Neuron (in vitro differentiated cells): ENCODE data around the gene IHH.

Experiments
- H2AFZ ChIP-seq: one replicate; pipeline ENCODE4 v1.6.1; 2013; ENCODE audit warnings: low read depth, mild to moderate bottlenecking, inconsistent platforms, low read length, moderate library complexity
- H3K27me3 ChIP-seq: one replicate; pipeline ENCODE4 v1.6.1; 2013; ENCODE audit warnings: low read length; ENCODE audit not compliant: insufficient read depth
- H3K36me3 ChIP-seq: one replicate; pipeline ENCODE4 v1.6.1; 2013; ENCODE audit warnings: low read length; ENCODE audit not compliant: insufficient read depth
- H3K4me1 ChIP-seq: one replicate; pipeline ENCODE4 v1.6.1; 2013; ENCODE audit warnings: low read length; ENCODE audit not compliant: insufficient read depth
- H3K4me3 ChIP-seq: 2 replicates; pipeline ENCODE4 v1.5.1; 2013; ENCODE audit warnings: mild to moderate bottlenecking, low read length, moderate library complexity
- H3K9me3 ChIP-seq: one replicate; pipeline ENCODE4 v1.6.1; 2013; ENCODE audit warnings: low read length

The IHH gene

GRCh38 chr2:219086196-219086595 lies 25.5 kb upstream of the IHH start:
- H2AFZ ChIP-seq, result no peak overlapping the region
- no peaks in the 10 kb centered on the region for H3K9me3 ChIP-seq
- H3K4me3 ChIP-seq, result no peak overlapping the region
- H3K36me3 ChIP-seq, result no peaks in the 10 kb centered on the region
- H3K4me1 ChIP-seq, result peaks cover 9% of the 10 kb centered on the region
- no peaks in the 10 kb centered on the region for H3K27me3 ChIP-seq

- Histone ChIP-seq H3K4me1 (peaks cover 9% of the 10 kb centered on the region), H2AFZ (no peak overlapping the region), H3K36me3 (no peaks in the 10 kb centered on the region), H3K4me3 (no peak overlapping the region), H3K27me3 (no peaks in the 10 kb centered on the region), H3K9me3 (no peaks in the 10 kb centered on the region)
Measured at GRCh38 chr2:219084791-219085190, 24.1 kb upstream of the IHH start.

DNA sequence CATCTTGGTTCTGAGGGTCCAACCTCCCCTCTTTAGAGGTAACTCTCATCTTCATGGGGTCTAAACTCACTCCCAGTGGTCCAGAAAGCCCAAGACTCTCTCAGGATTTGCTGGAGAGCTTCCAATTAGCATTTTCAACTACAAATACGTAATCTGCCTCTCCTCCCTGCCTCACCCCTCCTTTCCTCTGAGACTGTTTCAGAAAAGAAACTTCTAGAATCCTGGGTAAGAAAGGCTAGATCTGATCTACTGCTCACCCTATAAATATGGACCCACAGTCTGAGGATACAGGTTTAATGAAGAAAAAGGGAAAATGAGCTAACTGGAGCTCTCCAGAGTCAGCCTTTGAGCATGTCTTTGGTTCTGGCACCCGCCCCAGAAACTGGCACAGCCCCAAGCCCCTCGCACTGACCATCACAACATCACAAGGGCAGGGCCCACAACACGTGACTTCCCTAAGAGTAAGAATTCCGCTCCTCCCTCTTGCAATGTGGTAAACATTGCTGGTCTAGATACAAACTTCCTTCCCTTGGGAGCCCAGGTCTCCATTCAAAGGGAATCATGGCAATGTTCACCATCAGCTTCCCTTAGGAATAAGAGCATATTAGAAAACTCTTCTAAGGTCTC lies 21.7 kb upstream of the IHH start:
- peaks cover under 1% of the 10 kb centered on the region for H3K36me3 ChIP-seq
- peaks cover 8% of the 10 kb centered on the region for H3K4me1 ChIP-seq
- H3K4me3 ChIP-seq, result no peak overlapping the region
- H2AFZ ChIP-seq, result no peak overlapping the region
- no peaks in the 10 kb centered on the region for H3K27me3 ChIP-seq
- no peaks in the 10 kb centered on the region for H3K9me3 ChIP-seq

GRCh38 chr2:219081701-219082331 lies 21.1 kb upstream of the IHH start:
- Histone ChIP-seq H3K27me3 (no peaks in the 10 kb centered on the region), H2AFZ (no peak overlapping the region), H3K36me3 (peaks cover 6% of the 10 kb centered on the region), H3K4me1 (peaks cover 4% of the 10 kb centered on the region), H3K4me3 (no peak overlapping the region), H3K9me3 (no peaks in the 10 kb centered on the region)

- Histone ChIP-seq H3K36me3 (peaks cover 11% of the 10 kb centered on the region), H2AFZ (no peak overlapping the region), H3K9me3 (no peaks in the 10 kb centered on the region), H3K4me1 (no peaks in the 10 kb centered on the region), H3K27me3 (no peaks in the 10 kb centered on the region), H3K4me3 (no peak overlapping the region)
Measured at GRCh38 chr2:219081096-219081495, 20.4 kb upstream of the IHH start.

GRCh38 chr2:219079417-219079816 lies 18.7 kb upstream of the IHH start:
- peaks cover 16% of the 10 kb centered on the region for H3K36me3 ChIP-seq
- no peaks in the 10 kb centered on the region for H3K27me3 ChIP-seq
- H3K9me3 ChIP-seq, result no peaks in the 10 kb centered on the region
- no peak overlapping the region for H2AFZ ChIP-seq
- no peak overlapping the region for H3K4me3 ChIP-seq
- no peaks in the 10 kb centered on the region for H3K4me1 ChIP-seq

GRCh38 chr2:219078951-219079350 lies 18.2 kb upstream of the IHH start:
- Histone ChIP-seq H3K9me3 (no peaks in the 10 kb centered on the region), H3K4me1 (no peaks in the 10 kb centered on the region), H3K27me3 (no peaks in the 10 kb centered on the region), H2AFZ (no peak overlapping the region), H3K36me3 (peaks cover 16% of the 10 kb centered on the region), H3K4me3 (no peak overlapping the region)

GRCh38 chr2:219078126-219078525 lies 17.4 kb upstream of the IHH start:
- Histone ChIP-seq H3K4me3 (no peak overlapping the region), H3K36me3 (peaks cover 16% of the 10 kb centered on the region), H3K9me3 (no peaks in the 10 kb centered on the region), H3K4me1 (no peaks in the 10 kb centered on the region), H3K27me3 (no peaks in the 10 kb centered on the region), H2AFZ (no peak overlapping the region)

GRCh38 chr2:219076253-219076652 lies 15.5 kb upstream of the IHH start:
- Histone ChIP-seq H3K9me3 (no peaks in the 10 kb centered on the region), H3K36me3 (peaks cover 16% of the 10 kb centered on the region), H3K4me1 (no peaks in the 10 kb centered on the region), H3K4me3 (no peak overlapping the region), H3K27me3 (no peaks in the 10 kb centered on the region), H2AFZ (no peak overlapping the region)

DNA sequence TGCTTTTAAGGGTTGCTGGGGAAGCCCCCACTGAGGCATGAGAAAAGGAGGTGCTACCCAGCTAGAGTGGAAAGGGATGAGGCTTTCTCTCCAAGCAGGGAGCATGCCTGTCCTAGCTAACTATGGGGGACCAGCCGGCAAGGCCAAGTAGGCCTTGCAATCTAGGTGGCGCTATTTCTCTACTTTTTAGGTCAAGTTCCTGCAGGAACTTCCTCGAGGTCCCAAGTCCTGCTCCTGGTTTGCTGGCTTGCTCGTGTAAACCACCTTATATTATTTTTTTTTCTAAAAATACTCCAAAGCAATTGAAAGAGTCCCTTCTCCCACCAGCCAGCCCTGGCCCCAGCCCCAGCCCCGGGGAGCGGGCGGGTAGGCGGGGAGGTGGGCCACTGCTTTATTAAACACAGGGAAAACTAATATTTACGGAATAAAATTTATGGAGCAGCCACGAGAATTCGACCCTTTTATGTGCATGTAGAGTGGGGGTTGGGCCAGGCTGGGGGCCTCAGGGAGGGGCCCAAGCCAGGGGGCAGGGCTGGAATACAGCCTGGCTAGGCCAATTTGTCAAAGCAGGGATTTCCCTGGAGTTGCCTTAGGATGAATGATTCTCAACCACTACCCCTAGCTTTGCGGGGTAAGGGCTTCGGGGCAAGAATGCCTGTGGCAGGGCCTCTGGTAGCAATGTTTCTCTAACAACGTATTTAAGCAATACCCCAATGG lies 12.8 kb upstream of the IHH start:
- Histone ChIP-seq H2AFZ (no peak overlapping the region), H3K36me3 (peaks cover 16% of the 10 kb centered on the region), H3K9me3 (no peaks in the 10 kb centered on the region), H3K4me3 (no peak overlapping the region), H3K27me3 (no peaks in the 10 kb centered on the region), H3K4me1 (no peaks in the 10 kb centered on the region)

- Histone ChIP-seq H3K27me3 (no peaks in the 10 kb centered on the region), H3K36me3 (peaks cover 16% of the 10 kb centered on the region), H3K9me3 (no peaks in the 10 kb centered on the region), H3K4me3 (no peak overlapping the region), H3K4me1 (no peaks in the 10 kb centered on the region), H2AFZ (no peak overlapping the region)
Measured at GRCh38 chr2:219072741-219073250, 12.1 kb upstream of the IHH start.

GRCh38 chr2:219071131-219071816 lies 10.6 kb upstream of the IHH start:
- Histone ChIP-seq H3K36me3 (peaks cover 7% of the 10 kb centered on the region), H3K4me1 (no peaks in the 10 kb centered on the region), H3K9me3 (no peaks in the 10 kb centered on the region), H3K4me3 (no peak overlapping the region), H3K27me3 (no peaks in the 10 kb centered on the region), H2AFZ (no peak overlapping the region)

DNA sequence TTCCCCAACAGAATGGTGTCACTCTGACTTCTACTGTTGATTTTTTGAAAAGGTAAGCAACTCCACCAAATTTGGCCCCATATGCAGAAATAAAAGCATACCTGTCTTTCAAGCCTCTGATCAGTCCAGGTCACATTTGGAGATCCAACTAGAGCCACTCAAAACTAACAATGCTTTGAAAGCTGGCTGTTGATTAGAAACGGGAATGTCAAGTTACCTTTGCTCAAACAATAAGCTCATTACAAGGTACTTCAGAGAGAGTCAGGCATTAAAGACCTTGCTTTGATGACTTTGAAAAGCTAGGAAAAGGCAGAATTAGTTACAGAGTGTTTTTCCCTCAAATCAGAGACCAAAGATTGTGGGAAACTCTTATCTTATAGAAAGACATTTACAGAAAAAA lies 4.8 kb upstream of the IHH start:
- H3K4me1 ChIP-seq, result no peaks in the 10 kb centered on the region
- H2AFZ ChIP-seq, result no peak overlapping the region
- H3K36me3 ChIP-seq, result no peaks in the 10 kb centered on the region
- H3K9me3 ChIP-seq, result no peaks in the 10 kb centered on the region
- peaks cover 34% of the 10 kb centered on the region for H3K27me3 ChIP-seq
- H3K4me3 ChIP-seq, result no peak overlapping the region
